T-cell (primary cell): Measurements from ENCODE around the gene ATP2B2. TPM values are rescaled to one million over a fixed set of nuclear protein-coding genes. Genes with fewer than 3 reads are reported as not detected.

Experiments
- ATAC-seq, 4 experiments: fragments of 200-7000 bp in 3 of 4; fragments of 150-1000 bp in 1 of 4; cut with Tn5 transposase; replicated peaks in 1 of 4; 1 replicate in 3 of 4; 2 replicates in 1 of 4; pipeline ENCODE4 v1.10.0; 2021; ENCODE audit warnings: moderate library complexity in 3 of 4, mild to moderate bottlenecking in 2 of 4, moderate number of reproducible peaks in 1 of 4
- CTCF ChIA-PET, 2 donors: fragments of 300-600 bp; sonication (Branson Sonifier 250); formaldehyde crosslinking; loops; one replicate each; lab custom pipeline; 2022; ENCODE audit warnings: antibody characterized with exemption in 2 of 2; lab: Charles Lee
- POLR2A ChIA-PET, 2 donors: fragments of 300-600 bp; sonication (Branson Sonifier 250); formaldehyde crosslinking; loops; one replicate each; lab custom pipeline; 2022; ENCODE audit warnings: antibody characterized with exemption in 2 of 2; lab: Charles Lee
- DNase-seq, 35 experiments: peaks; one replicate each; pipeline versions ENCODE4 v3.0.0 to v3.0.0-alpha.2; 2013 to 2023
- H3K27ac ChIP-seq: one replicate; pipeline ENCODE4 v1.5.1; 2013; ENCODE audit warnings: low read length
- H3K27me3 ChIP-seq, 2 experiments: replicated peaks in 1 of 2; 1 replicate in 1 of 2; 2 replicates in 1 of 2; pipeline versions ENCODE4 v1.6.1 to v1.7.0; 2013; ENCODE audit warnings: low read length in 1 of 2, mixed read lengths in 1 of 2; ENCODE audit not compliant: control insufficient read depth in 2 of 2, insufficient read depth in 2 of 2; ENCODE audit errors: extremely low read depth in 1 of 2
- H3K36me3 ChIP-seq, 2 donors: 1 replicate in 1 of 2; 2 replicates in 1 of 2; pipeline versions ENCODE4 v1.6.1 to v1.7.0; 2013; ENCODE audit warnings: low read length in 1 of 2; ENCODE audit not compliant: control insufficient read depth in 2 of 2, insufficient read depth in 1 of 2; ENCODE audit errors: extremely low read depth in 1 of 2
- H3K4me1 ChIP-seq, 2 experiments: 1 replicate in 1 of 2; 2 replicates in 1 of 2; pipeline versions ENCODE4 v1.6.1 to v1.7.0; 2013; ENCODE audit warnings: low read length in 2 of 2, mixed read lengths in 1 of 2; ENCODE audit not compliant: insufficient read depth in 2 of 2, control insufficient read depth in 1 of 2; ENCODE audit errors: extremely low read depth in 1 of 2
- H3K4me3 ChIP-seq, 2 donors: 1 replicate in 1 of 2; 2 replicates in 1 of 2; pipeline versions ENCODE4 v1.5.1 to v1.7.0; 2013; ENCODE audit warnings: mild to moderate bottlenecking in 2 of 2, low read length in 1 of 2, moderate library complexity in 1 of 2; ENCODE audit not compliant: control insufficient read depth in 1 of 2; ENCODE audit errors: extremely low read depth in 1 of 2
- H3K9me3 ChIP-seq: 2 replicates; pipeline ENCODE4 v1.7.0; 2013
- H3K27ac Mint-ChIP-seq, 2 donors: one replicate each; pipeline ENCODE4 v1.8.0; 2020 to 2021; ENCODE audit warnings: mild to moderate bottlenecking in 2 of 2, mixed read lengths in 2 of 2
- H3K27me3 Mint-ChIP-seq, 2 donors: one replicate each; pipeline ENCODE4 v1.8.0; 2021 to 2022; ENCODE audit warnings: mixed read lengths in 2 of 2
- H3K36me3 Mint-ChIP-seq: one replicate; pipeline ENCODE4 v1.8.0; 2021; ENCODE audit warnings: mixed read lengths
- H3K4me1 Mint-ChIP-seq, 3 donors: one replicate each; pipeline ENCODE4 v1.8.0; 2020 to 2022; ENCODE audit warnings: mixed read lengths in 3 of 3, mild to moderate bottlenecking in 1 of 3
- H3K4me3 Mint-ChIP-seq, 3 donors: one replicate each; pipeline ENCODE4 v1.8.0; 2020 to 2022; ENCODE audit warnings: mild to moderate bottlenecking in 3 of 3, mixed read lengths in 3 of 3, moderate library complexity in 3 of 3
- H3K9me3 Mint-ChIP-seq, 3 donors: one replicate each; pipeline ENCODE4 v1.8.0; 2020 to 2022; ENCODE audit warnings: mixed read lengths in 3 of 3
- WGBS: methylation state at CpG from one replicate; pipeline ENCODE4 v1.1.5; 2013; ENCODE audit warnings: missing lambda C conversion rate; ENCODE audit not compliant: insufficient coverage; 5-methylcytosine and 5-hydroxymethylcytosine counted together
- total RNA-seq, 35 experiments: library from RNA in 6 of 35; stranded (reverse) in 6 of 35; fragments of 120-200 nt in 1 of 35; gene quantifications; one replicate each; pipeline versions ENCODE4 v1.2.1 to v1.2.4 and lab custom pipeline; 2013 to 2026

Gene ATP2B2
- total RNA-seq, 5 donors from 2014 or later (not counting 1 experiment from before 2014, with no cell fraction given): not detected

- H3K27me3 Mint-ChIP-seq: peaks cover 8% of the 10 kb centered on the region in 2 donors
- WGBS: 28% methylated on average over 3 of the region's 14 CpGs
- CTCF ChIA-PET: no interaction called here
These were observed 11.4 kb upstream of the ATP2B2 start for GRCh38 chr3:10516544-10517452.

GRCh38 chr3:10515884-10516495, 10.6 kb upstream of the ATP2B2 start:
- Mint-ChIP-seq H3K27me3 (peaks cover 1 to 3% of the 10 kb centered on the region in 2 donors), H3K4me1 (no peaks in the 10 kb centered on the region), H3K27ac (no peak overlapping the region), H3K9me3 (no peaks in the 10 kb centered on the region), H3K36me3 (no peaks in the 10 kb centered on the region), H3K4me3 (no peak overlapping the region)
- 80% methylated on average over 6 of the region's 7 CpGs for WGBS
- no peaks in the 10 kb centered on the region for H3K36me3 ChIP-seq
- H3K27ac ChIP-seq: no peak overlapping the region
- H3K27me3 ChIP-seq: peaks cover 0 to 16% of the 10 kb centered on the region in 2 experiments
- H3K9me3 ChIP-seq: no peaks in the 10 kb centered on the region
- POLR2A ChIA-PET: interaction anchor here in 1 of 2 donors (0.6 kb wide), 1 partner anchor 8 kb away, joined by 4 read pairs; no protein-coding TSS in a partner anchor
- CTCF ChIA-PET: no interaction called here
- DNase-seq (peak in 1 of 35 experiments; percentile 9), ATAC-seq (no peak)
- H3K4me3 ChIP-seq: no peak overlapping the region
- H3K4me1 ChIP-seq: no peaks in the 10 kb centered on the region

More at GRCh38 chr3:10516544-10517452, 11.4 kb upstream of the ATP2B2 start:
- ATAC-seq (no peak), DNase-seq (no peak)
- POLR2A ChIA-PET: no interaction called here
- H3K27me3 ChIP-seq: peaks cover 0 to 20% of the 10 kb centered on the region in 2 experiments
- H3K27ac ChIP-seq: no peak overlapping the region
- H3K36me3 Mint-ChIP-seq: no peaks in the 10 kb centered on the region
- no peak overlapping the region for H3K4me3 Mint-ChIP-seq
- H3K36me3 ChIP-seq: no peaks in the 10 kb centered on the region
- H3K27ac Mint-ChIP-seq: no peak overlapping the region
- no peaks in the 10 kb centered on the region for H3K4me1 ChIP-seq
- no peak overlapping the region for H3K4me3 ChIP-seq
- no peaks in the 10 kb centered on the region for H3K9me3 Mint-ChIP-seq
- H3K9me3 ChIP-seq: no peaks in the 10 kb centered on the region
- H3K4me1 Mint-ChIP-seq: no peaks in the 10 kb centered on the region

GRCh38 chr3:10515396-10515795, 10.0 kb upstream of the ATP2B2 start:
- no peak for DNase-seq
- H3K9me3 ChIP-seq: no peaks in the 10 kb centered on the region
- Mint-ChIP-seq H3K9me3 (no peaks in the 10 kb centered on the region), H3K36me3 (no peaks in the 10 kb centered on the region), H3K27me3 (peaks cover 1 to 3% of the 10 kb centered on the region in 2 donors), H3K4me1 (no peaks in the 10 kb centered on the region), H3K27ac (no peak overlapping the region), H3K4me3 (no peak overlapping the region)
- ATAC-seq: no peak
- ChIA-PET CTCF (no interaction called here), POLR2A (interaction anchor here in 1 of 2 donors (0.6 kb wide), 1 partner anchor 8 kb away, joined by 4 read pairs; no protein-coding TSS in a partner anchor)
- no peaks in the 10 kb centered on the region for H3K36me3 ChIP-seq
- no CpG with 5 or more reads among the region's 3 CpGs for WGBS
- no peaks in the 10 kb centered on the region for H3K4me1 ChIP-seq
- peaks cover 0 to 12% of the 10 kb centered on the region in 2 experiments for H3K27me3 ChIP-seq
- no peak overlapping the region for H3K4me3 ChIP-seq
- no peak overlapping the region for H3K27ac ChIP-seq

- H3K27me3 Mint-ChIP-seq: peaks cover 1 to 3% of the 10 kb centered on the region in 2 donors
- no peaks in the 10 kb centered on the region for H3K4me1 Mint-ChIP-seq
- H3K27ac Mint-ChIP-seq: no peak overlapping the region
- POLR2A ChIA-PET: no interaction called here
- Histone ChIP-seq H3K27ac (no peak overlapping the region), H3K27me3 (peaks cover 0 to 11% of the 10 kb centered on the region in 2 experiments), H3K36me3 (no peaks in the 10 kb centered on the region), H3K4me3 (no peak overlapping the region), H3K9me3 (no peaks in the 10 kb centered on the region), H3K4me1 (no peaks in the 10 kb centered on the region)
- H3K9me3 Mint-ChIP-seq: no peaks in the 10 kb centered on the region
- H3K4me3 Mint-ChIP-seq: no peak overlapping the region
- no peaks in the 10 kb centered on the region for H3K36me3 Mint-ChIP-seq
- no peak for ATAC-seq
- 95% methylated on average over 4 of the region's 8 CpGs for WGBS
- DNase-seq: no peak
- CTCF ChIA-PET: no interaction called here
These were observed 9.2 kb upstream of the ATP2B2 start for GRCh38 chr3:10514407-10515069.

- no peak overlapping the region for H3K27ac ChIP-seq
- H3K4me1 ChIP-seq: no peaks in the 10 kb centered on the region
- H3K27me3 ChIP-seq: peaks cover 0 to 6% of the 10 kb centered on the region in 2 experiments
- H3K4me3 ChIP-seq: no peak overlapping the region
- H3K9me3 ChIP-seq: no peaks in the 10 kb centered on the region
- ChIA-PET POLR2A (no interaction called here), CTCF (no interaction called here)
- H3K36me3 ChIP-seq: no peaks in the 10 kb centered on the region
- Mint-ChIP-seq H3K4me3 (no peak overlapping the region), H3K9me3 (no peaks in the 10 kb centered on the region), H3K4me1 (no peaks in the 10 kb centered on the region), H3K27ac (no peak overlapping the region), H3K36me3 (no peaks in the 10 kb centered on the region), H3K27me3 (peaks cover 1 to 3% of the 10 kb centered on the region in 2 donors)
- 88% methylated on average over 8 of the region's 8 CpGs for WGBS
- DNase-seq (no peak), ATAC-seq (no peak)
These were observed 7.9 kb upstream of the ATP2B2 start for GRCh38 chr3:10513306-10513705.

GRCh38 chr3:10512687-10513086, 7.3 kb upstream of the ATP2B2 start:
- Mint-ChIP-seq H3K27me3 (peaks cover 1 to 6% of the 10 kb centered on the region in 2 donors), H3K4me1 (no peaks in the 10 kb centered on the region), H3K9me3 (no peaks in the 10 kb centered on the region), H3K4me3 (no peak overlapping the region), H3K36me3 (no peaks in the 10 kb centered on the region), H3K27ac (peak overlapping the region in 1 of 2 donors; percentile 13)
- ATAC-seq (no peak), DNase-seq (no peak)
- H3K27me3 ChIP-seq: peaks cover 0 to 5% of the 10 kb centered on the region in 2 experiments
- POLR2A ChIA-PET: no interaction called here
- H3K4me3 ChIP-seq: no peak overlapping the region
- CTCF ChIA-PET: no interaction called here
- 100% methylated on average over 3 of the region's 6 CpGs for WGBS
- H3K4me1 ChIP-seq: no peaks in the 10 kb centered on the region
- no peaks in the 10 kb centered on the region for H3K36me3 ChIP-seq
- no peak overlapping the region for H3K27ac ChIP-seq
- no peaks in the 10 kb centered on the region for H3K9me3 ChIP-seq
